ENCODE data around the gene AGR2. TPM values are rescaled to one million over a fixed set of nuclear protein-coding genes. Genes with fewer than 3 reads are reported as not detected.

AGR2 gene
- total RNA-seq, 1 experiment from 2014 or later, result 0.65 TPM

GRCh38 chr7:16765436-16765859 is 39.4 kb downstream of the AGR2 start:
- no peak for DNase-seq (ENCODE audit: unreplicated experiment)
- no TSS peak for BruUV-seq (replicated peaks)
- no peak for TF ChIP-seq CTCF (IDR thresholded peaks at IDR 0.05; ENCODE audit: unreplicated experiment)
- no peaks in the 10 kb centered on the region for H3K9me3 Mint-ChIP-seq (ENCODE audit: unreplicated experiment)
- POLR2A ChIA-PET, result interaction anchor here (8.5 kb wide), 1 partner anchor 9 kb away, joined by 85 read pairs; the partner anchor contains the start of gene TSPAN13
- H3K27ac Mint-ChIP-seq (ENCODE audit: low read depth, unreplicated experiment), result no peak overlapping the region
- H3K4me1 Mint-ChIP-seq (ENCODE audit: insufficient read depth, unreplicated experiment), result peaks cover 3% of the 10 kb centered on the region
- H3K4me3 Mint-ChIP-seq (ENCODE audit: unreplicated experiment), result no peak overlapping the region
- CTCF ChIA-PET, result interaction anchor here (0.6 to 1.5 kb wide), 2 partner anchors 70 to 90 kb away, joined by 3 read pairs; no protein-coding TSS in a partner anchor
- no peaks in the 10 kb centered on the region for H3K27me3 Mint-ChIP-seq (ENCODE audit: insufficient read depth, unreplicated experiment)
- H3K36me3 Mint-ChIP-seq (ENCODE audit: insufficient read depth, unreplicated experiment), result peaks cover 5% of the 10 kb centered on the region
- intact Hi-C loops (cut with micrococcal nuclease), result no loop called here

- Mint-ChIP-seq H3K4me1 (ENCODE audit: insufficient read depth, unreplicated experiment) (peaks cover 2% of the 10 kb centered on the region), H3K9me3 (ENCODE audit: unreplicated experiment) (no peaks in the 10 kb centered on the region), H3K4me3 (ENCODE audit: unreplicated experiment) (no peak overlapping the region), H3K27ac (ENCODE audit: low read depth, unreplicated experiment) (no peak overlapping the region), H3K36me3 (ENCODE audit: insufficient read depth, unreplicated experiment) (peaks cover 5% of the 10 kb centered on the region), H3K27me3 (ENCODE audit: insufficient read depth, unreplicated experiment) (no peaks in the 10 kb centered on the region)
- TF ChIP-seq CTCF (IDR thresholded peaks at IDR 0.05; ENCODE audit: unreplicated experiment), result no peak
- ChIA-PET POLR2A (interaction anchor here (1.0 to 8.5 kb wide), 2 partner anchors 9 to 11 kb away, joined by 4 to 85 read pairs; partner anchors contain the start of gene TSPAN13), CTCF (interaction anchor here (0.6 to 1.3 kb wide), 2 partner anchors 36 to 90 kb away, joined by 3 read pairs; no protein-coding TSS in a partner anchor)
- intact Hi-C loops (cut with micrococcal nuclease), result no loop called here
- BruUV-seq (replicated peaks), result no TSS peak
- DNase-seq (ENCODE audit: unreplicated experiment), result no peak
Observed at GRCh38 chr7:16764942-16765341, 39.9 kb downstream of the AGR2 start.

- TF ChIP-seq CTCF (IDR thresholded peaks at IDR 0.05; ENCODE audit: unreplicated experiment), result no peak
- H3K27me3 Mint-ChIP-seq (ENCODE audit: insufficient read depth, unreplicated experiment), result no peaks in the 10 kb centered on the region
- H3K9me3 Mint-ChIP-seq (ENCODE audit: unreplicated experiment), result no peaks in the 10 kb centered on the region
- BruUV-seq (replicated peaks), result no TSS peak
- H3K36me3 Mint-ChIP-seq (ENCODE audit: insufficient read depth, unreplicated experiment), result peaks cover 5% of the 10 kb centered on the region
- H3K4me3 Mint-ChIP-seq (ENCODE audit: unreplicated experiment), result no peak overlapping the region
- POLR2A ChIA-PET, result no interaction called here
- DNase-seq (ENCODE audit: unreplicated experiment), result no peak
- intact Hi-C loops (cut with micrococcal nuclease), result no loop called here
- CTCF ChIA-PET, result no interaction called here
- no peak overlapping the region for H3K27ac Mint-ChIP-seq (ENCODE audit: low read depth, unreplicated experiment)
- H3K4me1 Mint-ChIP-seq (ENCODE audit: insufficient read depth, unreplicated experiment), result peaks cover 6% of the 10 kb centered on the region
Observed at GRCh38 chr7:16762177-16762576, 42.6 kb downstream of the AGR2 start.

GRCh38 chr7:16759840-16760239 is 45.0 kb downstream of the AGR2 start:
- H3K36me3 Mint-ChIP-seq (ENCODE audit: insufficient read depth, unreplicated experiment), result peaks cover 5% of the 10 kb centered on the region
- ChIA-PET POLR2A (no interaction called here), CTCF (no interaction called here)
- no peak for DNase-seq (ENCODE audit: unreplicated experiment)
- no peak overlapping the region for H3K4me3 Mint-ChIP-seq (ENCODE audit: unreplicated experiment)
- no peak overlapping the region for H3K27ac Mint-ChIP-seq (ENCODE audit: low read depth, unreplicated experiment)
- no peak for TF ChIP-seq CTCF (IDR thresholded peaks at IDR 0.05; ENCODE audit: unreplicated experiment)
- no peaks in the 10 kb centered on the region for H3K27me3 Mint-ChIP-seq (ENCODE audit: insufficient read depth, unreplicated experiment)
- no TSS peak for BruUV-seq (replicated peaks)
- intact Hi-C loops (cut with micrococcal nuclease), result no loop called here
- peaks cover 13% of the 10 kb centered on the region for H3K4me1 Mint-ChIP-seq (ENCODE audit: insufficient read depth, unreplicated experiment)
- no peaks in the 10 kb centered on the region for H3K9me3 Mint-ChIP-seq (ENCODE audit: unreplicated experiment)

Data from MCF 10A (cell line).